ENCODE results near the gene MPLKIP. TPM values are rescaled to one million over a fixed set of nuclear protein-coding genes. Genes with fewer than 3 reads are reported as not detected.
A peak's percentile ranks its signal among the peaks of the same experiment; 100 is the strongest.

Gene MPLKIP
- total RNA-seq, 1 experiment from 2014 or later = 49.4 TPM

DNA sequence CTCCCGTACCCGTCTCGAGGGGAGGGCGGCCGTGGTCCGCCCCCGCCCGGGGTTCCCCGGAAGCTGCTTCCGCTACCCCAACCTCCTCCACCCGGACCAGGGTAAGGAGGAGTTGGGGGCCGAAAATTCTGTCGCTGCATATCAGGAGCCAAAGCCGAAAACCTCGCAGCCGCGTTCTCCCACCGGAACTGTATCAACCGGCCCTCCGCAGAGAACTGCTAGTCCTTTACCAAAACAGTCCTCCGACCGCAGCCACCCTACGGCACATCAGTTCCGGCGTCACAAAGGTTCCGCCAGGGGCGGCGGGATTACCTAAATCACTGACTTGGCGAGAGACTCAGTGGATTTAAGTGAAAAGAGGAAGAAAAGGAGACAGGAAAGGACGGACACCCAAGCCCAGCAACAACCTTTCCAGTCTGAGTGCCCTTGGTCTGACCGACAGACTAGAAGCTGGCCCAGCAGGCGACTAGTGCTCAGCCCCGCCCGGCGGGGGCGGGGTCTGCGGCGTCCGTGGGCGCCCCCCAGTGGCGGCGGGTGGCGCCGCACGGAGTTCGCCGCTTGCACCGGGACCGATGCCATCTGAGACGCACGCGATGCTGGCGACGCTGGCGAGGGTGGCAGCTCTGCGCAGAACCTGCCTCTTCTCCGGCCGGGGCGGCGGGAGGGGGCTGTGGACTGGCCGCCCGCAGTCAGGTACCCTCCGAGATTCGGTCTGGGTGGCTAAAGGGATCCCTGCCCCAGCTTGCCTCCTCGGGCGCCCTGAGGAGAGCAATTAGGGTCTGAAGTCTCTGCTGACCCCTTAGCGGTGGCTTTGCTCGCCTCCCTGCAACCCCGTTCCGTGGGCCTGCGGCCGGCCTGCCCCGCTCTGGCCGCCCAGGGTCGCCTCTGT is at the start of gene MPLKIP, which contains the start of gene SUGCT (continued):
- TF ChIP-seq, protein P1, sequence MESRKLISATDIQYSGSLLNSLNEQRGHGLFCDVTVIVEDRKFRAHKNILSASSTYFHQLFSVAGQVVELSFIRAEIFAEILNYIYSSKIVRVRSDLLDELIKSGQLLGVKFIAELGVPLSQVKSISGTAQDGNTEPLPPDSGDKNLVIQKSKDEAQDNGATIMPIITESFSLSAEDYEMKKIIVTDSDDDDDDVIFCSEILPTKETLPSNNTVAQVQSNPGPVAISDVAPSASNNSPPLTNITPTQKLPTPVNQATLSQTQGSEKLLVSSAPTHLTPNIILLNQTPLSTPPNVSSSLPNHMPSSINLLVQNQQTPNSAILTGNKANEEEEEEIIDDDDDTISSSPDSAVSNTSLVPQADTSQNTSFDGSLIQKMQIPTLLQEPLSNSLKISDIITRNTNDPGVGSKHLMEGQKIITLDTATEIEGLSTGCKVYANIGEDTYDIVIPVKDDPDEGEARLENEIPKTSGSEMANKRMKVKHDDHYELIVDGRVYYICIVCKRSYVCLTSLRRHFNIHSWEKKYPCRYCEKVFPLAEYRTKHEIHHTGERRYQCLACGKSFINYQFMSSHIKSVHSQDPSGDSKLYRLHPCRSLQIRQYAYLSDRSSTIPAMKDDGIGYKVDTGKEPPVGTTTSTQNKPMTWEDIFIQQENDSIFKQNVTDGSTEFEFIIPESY (IDR thresholded peaks at IDR 0.05; ENCODE audit: extremely low read depth, insufficient replicate concordance, low read length) = peak; percentile 54
- peak; percentile 45 for TF ChIP-seq RAD21 (IDR thresholded peaks at IDR 0.05; ENCODE audit: low read depth)

DNA sequence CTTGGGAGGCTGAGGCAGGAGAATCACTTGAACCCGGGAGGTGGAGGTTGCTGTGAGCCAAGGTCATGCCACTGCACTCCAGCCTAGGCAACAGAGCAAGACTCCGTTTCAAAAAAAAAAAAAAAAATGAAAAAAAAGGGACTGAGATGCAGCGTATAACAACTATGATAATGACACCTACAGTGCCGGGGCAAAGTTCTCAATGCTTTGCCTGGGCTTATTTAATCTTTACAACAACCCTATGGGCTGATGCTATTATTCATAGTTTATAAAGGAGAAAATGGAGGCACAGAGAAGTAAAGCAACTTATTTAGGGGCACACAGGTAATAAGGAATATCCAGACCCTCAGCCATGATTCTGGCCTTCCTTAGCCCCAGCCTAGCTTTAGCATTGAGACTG is 48.0 kb upstream of the MPLKIP start:
- ATAC-seq (no peak), DNase-seq (ENCODE audit: low read depth, low spot score) (no peak)
- H2AFZ ChIP-seq (ENCODE audit: low read depth, low read length, poor library complexity, severe bottlenecking) = no peak overlapping the region
- H3K79me2 ChIP-seq (ENCODE audit: insufficient read depth, low read length) = no peaks in the 10 kb centered on the region
- ChIA-PET RAD21 (ENCODE audit: low non-redundant PET in 1 of 2, low total read pairs in 2 of 2, uncharacterized antibody in 2 of 2, unreplicated experiment in 2 of 2) (no interaction called here), POLR2A (no interaction called here), CTCF (no interaction called here)
- H3K27me3 ChIP-seq (ENCODE audit: insufficient read depth, low read length) = no peaks in the 10 kb centered on the region
- H3K4me3 ChIP-seq (replicated peaks in 1 of 2; ENCODE audit: low read depth in 1 of 2, low read length in 2 of 2) = no peak overlapping the region
- H3K4me2 ChIP-seq (ENCODE audit: low read length) = no peak overlapping the region
- H3K9me2 ChIP-seq (ENCODE audit: insufficient read depth) = no peaks in the 10 kb centered on the region
- TF ChIP-seq TCF7L2 (IDR thresholded peaks at IDR 0.05; ENCODE audit: borderline replicate concordance, extremely low read depth, insufficient read depth, insufficient read length) = no peak
- TF ChIP-seq, protein P2, sequence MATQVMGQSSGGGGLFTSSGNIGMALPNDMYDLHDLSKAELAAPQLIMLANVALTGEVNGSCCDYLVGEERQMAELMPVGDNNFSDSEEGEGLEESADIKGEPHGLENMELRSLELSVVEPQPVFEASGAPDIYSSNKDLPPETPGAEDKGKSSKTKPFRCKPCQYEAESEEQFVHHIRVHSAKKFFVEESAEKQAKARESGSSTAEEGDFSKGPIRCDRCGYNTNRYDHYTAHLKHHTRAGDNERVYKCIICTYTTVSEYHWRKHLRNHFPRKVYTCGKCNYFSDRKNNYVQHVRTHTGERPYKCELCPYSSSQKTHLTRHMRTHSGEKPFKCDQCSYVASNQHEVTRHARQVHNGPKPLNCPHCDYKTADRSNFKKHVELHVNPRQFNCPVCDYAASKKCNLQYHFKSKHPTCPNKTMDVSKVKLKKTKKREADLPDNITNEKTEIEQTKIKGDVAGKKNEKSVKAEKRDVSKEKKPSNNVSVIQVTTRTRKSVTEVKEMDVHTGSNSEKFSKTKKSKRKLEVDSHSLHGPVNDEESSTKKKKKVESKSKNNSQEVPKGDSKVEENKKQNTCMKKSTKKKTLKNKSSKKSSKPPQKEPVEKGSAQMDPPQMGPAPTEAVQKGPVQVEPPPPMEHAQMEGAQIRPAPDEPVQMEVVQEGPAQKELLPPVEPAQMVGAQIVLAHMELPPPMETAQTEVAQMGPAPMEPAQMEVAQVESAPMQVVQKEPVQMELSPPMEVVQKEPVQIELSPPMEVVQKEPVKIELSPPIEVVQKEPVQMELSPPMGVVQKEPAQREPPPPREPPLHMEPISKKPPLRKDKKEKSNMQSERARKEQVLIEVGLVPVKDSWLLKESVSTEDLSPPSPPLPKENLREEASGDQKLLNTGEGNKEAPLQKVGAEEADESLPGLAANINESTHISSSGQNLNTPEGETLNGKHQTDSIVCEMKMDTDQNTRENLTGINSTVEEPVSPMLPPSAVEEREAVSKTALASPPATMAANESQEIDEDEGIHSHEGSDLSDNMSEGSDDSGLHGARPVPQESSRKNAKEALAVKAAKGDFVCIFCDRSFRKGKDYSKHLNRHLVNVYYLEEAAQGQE (IDR thresholded peaks at IDR 0.05; ENCODE audit: low read depth) = no peak
- TF ChIP-seq RAD21 (IDR thresholded peaks at IDR 0.05; ENCODE audit: low read depth) = no peak
- TF ChIP-seq JUND (IDR thresholded peaks at IDR 0.05) = no peak
- TF ChIP-seq, protein P3, sequence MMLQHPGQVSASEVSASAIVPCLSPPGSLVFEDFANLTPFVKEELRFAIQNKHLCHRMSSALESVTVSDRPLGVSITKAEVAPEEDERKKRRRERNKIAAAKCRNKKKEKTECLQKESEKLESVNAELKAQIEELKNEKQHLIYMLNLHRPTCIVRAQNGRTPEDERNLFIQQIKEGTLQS (IDR thresholded peaks at IDR 0.05) = no peak
- TF ChIP-seq, protein P4, sequence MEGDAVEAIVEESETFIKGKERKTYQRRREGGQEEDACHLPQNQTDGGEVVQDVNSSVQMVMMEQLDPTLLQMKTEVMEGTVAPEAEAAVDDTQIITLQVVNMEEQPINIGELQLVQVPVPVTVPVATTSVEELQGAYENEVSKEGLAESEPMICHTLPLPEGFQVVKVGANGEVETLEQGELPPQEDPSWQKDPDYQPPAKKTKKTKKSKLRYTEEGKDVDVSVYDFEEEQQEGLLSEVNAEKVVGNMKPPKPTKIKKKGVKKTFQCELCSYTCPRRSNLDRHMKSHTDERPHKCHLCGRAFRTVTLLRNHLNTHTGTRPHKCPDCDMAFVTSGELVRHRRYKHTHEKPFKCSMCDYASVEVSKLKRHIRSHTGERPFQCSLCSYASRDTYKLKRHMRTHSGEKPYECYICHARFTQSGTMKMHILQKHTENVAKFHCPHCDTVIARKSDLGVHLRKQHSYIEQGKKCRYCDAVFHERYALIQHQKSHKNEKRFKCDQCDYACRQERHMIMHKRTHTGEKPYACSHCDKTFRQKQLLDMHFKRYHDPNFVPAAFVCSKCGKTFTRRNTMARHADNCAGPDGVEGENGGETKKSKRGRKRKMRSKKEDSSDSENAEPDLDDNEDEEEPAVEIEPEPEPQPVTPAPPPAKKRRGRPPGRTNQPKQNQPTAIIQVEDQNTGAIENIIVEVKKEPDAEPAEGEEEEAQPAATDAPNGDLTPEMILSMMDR (IDR thresholded peaks at IDR 0.05 in 2 of 3, conservative IDR thresholded peaks at IDR 0.05 in 1 of 3; ENCODE audit: borderline replicate concordance in 1 of 3, insufficient read depth in 1 of 3, low read depth in 2 of 3, low read length in 2 of 3) = no peak
- no peak for TF ChIP-seq EZH2phosphoT487 (IDR thresholded peaks at IDR 0.05; ENCODE audit: borderline replicate concordance)
- TF ChIP-seq CEBPB (IDR thresholded peaks at IDR 0.05; ENCODE audit: low read depth) = no peak
- TF ChIP-seq POLR2AphosphoS5 (IDR thresholded peaks at IDR 0.05; ENCODE audit: low read depth, low read length) = no peak
- no peak for TF ChIP-seq EZH2 (IDR thresholded peaks at IDR 0.05)
- no peak for TF ChIP-seq ZNF274 (IDR thresholded peaks at IDR 0.05; ENCODE audit: low read depth, low read length)
- TF ChIP-seq ELF1 (IDR thresholded peaks at IDR 0.05; ENCODE audit: borderline replicate concordance, low read depth) = no peak
- no peak for TF ChIP-seq CBX3 (IDR thresholded peaks at IDR 0.05; ENCODE audit: low read depth)
- TF ChIP-seq SIN3A (IDR thresholded peaks at IDR 0.05; ENCODE audit: low read depth) = no peak
- intact Hi-C loops (cut with micrococcal nuclease) = no loop called here
- H3K36me3 ChIP-seq (ENCODE audit: control insufficient read depth in 1 of 2, insufficient read depth in 2 of 2, low read length in 2 of 2) = no peaks in the 10 kb centered on the region
- H3K27ac ChIP-seq (ENCODE audit: low read depth, low read length) = no peak overlapping the region
- no peaks in the 10 kb centered on the region for H4K20me1 ChIP-seq (ENCODE audit: insufficient read depth)
- H3K4me1 ChIP-seq (ENCODE audit: control insufficient read depth in 1 of 2, insufficient read depth in 2 of 2, low read length in 2 of 2) = no peaks in the 10 kb centered on the region
- no TSS peak for BruUV-seq (replicated peaks)
- H3K9me3 ChIP-seq (ENCODE audit: control insufficient read depth in 1 of 2, insufficient read depth in 1 of 2, low read depth in 1 of 2, low read length in 2 of 2) = no peaks in the 10 kb centered on the region
- H3K9ac ChIP-seq (ENCODE audit: low read length) = no peak overlapping the region

Data from HCT116 (cell line).